ENCODE data around the gene CARD6. TPM values are rescaled to one million over a fixed set of nuclear protein-coding genes. Genes with fewer than 3 reads are reported as not detected.
A peak's percentile ranks its signal among the peaks of the same experiment; 100 is the strongest.
"Not testable (repeated sequence)": the region's sequence is repeated elsewhere in the genome, so short reads cannot be mapped to it uniquely, and the experiment has no call there.

The CARD6 gene
- total RNA-seq, 2 experiments from 2014 or later = 1.9 to 2.3 TPM

DNA sequence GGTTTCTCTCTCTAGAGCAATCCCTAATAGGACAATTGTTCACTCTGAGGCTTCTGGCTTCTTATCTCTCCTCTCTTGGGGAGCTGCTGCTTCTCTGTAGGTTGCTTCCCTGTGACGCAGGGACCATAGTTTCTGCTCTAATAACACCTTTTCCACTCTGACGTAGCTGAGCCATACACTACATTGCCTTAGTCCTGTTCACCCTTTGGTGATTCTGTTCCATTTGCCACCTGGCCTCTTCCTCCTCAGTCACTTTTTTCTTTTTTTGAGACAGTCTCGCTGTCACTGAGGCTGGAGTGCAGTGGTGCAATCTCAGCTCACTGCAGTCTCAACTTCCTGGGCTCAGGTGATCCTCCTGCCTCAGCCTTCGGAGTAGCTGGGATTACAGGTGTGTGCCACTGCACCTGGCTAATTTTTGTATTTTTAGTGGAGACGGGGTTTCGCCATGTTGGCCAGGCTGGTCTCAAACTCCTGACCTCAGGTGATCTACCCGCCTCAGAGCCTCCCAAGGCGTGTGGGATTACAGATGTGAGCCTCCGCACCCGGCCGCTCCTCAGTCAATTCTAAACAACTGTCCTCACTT, 15.6 kb upstream of the CARD6 start:
- DNase-seq, H3K4me3 Mint-ChIP-seq, H3K9me3 Mint-ChIP-seq, H3K27me3 Mint-ChIP-seq: not testable (repeated sequence)
- peaks cover 35% of the 10 kb centered on the region for H3K4me1 Mint-ChIP-seq
- H3K36me3 Mint-ChIP-seq = peaks cover 41% of the 10 kb centered on the region
- H3K27ac Mint-ChIP-seq = peak overlapping the region; percentile 43

DNA sequence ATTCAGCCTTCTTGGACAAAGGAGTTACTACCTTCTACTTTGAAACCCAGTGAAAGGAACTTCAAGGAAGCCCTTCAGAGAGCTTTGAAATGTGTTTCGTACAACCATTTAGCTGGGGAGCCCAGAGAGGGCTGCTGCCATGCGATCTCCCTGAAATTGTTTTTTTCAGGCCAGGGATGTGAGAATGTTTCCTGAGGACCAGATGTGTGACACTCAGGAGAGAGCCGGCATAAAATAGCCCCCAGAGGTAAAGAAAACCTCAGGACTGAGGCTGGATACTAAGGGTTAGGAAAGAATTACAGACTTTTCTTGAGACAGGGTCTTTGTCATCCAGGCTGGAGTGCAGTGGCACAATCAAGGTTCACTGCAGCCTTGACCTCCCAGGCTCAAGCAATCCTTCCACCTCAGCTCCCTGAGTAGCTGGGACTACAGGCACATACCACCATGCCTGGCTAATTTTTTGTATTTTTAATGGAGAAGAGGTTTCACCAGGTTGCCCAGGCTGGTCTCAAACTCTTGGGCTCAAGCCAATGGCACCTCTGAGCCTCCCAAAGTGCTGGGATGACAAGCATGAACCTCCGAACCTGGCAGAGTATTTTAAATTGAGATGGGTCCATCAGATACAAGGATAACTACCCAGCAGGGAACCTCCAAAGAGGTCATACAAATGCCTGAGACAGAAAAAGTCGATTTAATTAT, 14.5 kb upstream of the CARD6 start:
- Mint-ChIP-seq H3K36me3 (peaks cover 52% of the 10 kb centered on the region), H3K27ac (peak overlapping the region; percentile 29), H3K27me3 (peaks cover 4% of the 10 kb centered on the region), H3K4me3 (no peak overlapping the region), H3K4me1 (peaks cover 46% of the 10 kb centered on the region), H3K9me3 (no peaks in the 10 kb centered on the region)
- no peak for DNase-seq

- Mint-ChIP-seq H3K36me3 (peaks cover 59% of the 10 kb centered on the region), H3K9me3 (no peaks in the 10 kb centered on the region), H3K4me1 (peaks cover 53% of the 10 kb centered on the region), H3K27me3 (peaks cover 4% of the 10 kb centered on the region), H3K27ac (peak overlapping the region; percentile 100), H3K4me3 (peak overlapping the region; percentile 42)
- DNase-seq = no peak
Observed at GRCh38 chr5:40827188-40827977, 13.8 kb upstream of the CARD6 start.

- Mint-ChIP-seq H3K36me3 (peaks cover 64% of the 10 kb centered on the region), H3K4me3 (no peak overlapping the region), H3K27me3 (peaks cover 4% of the 10 kb centered on the region), H3K27ac (peak overlapping the region; percentile 100), H3K9me3 (no peaks in the 10 kb centered on the region), H3K4me1 (peaks cover 58% of the 10 kb centered on the region)
- DNase-seq = no peak
Observed at GRCh38 chr5:40828021-40828631, 13.0 kb upstream of the CARD6 start.

DNA sequence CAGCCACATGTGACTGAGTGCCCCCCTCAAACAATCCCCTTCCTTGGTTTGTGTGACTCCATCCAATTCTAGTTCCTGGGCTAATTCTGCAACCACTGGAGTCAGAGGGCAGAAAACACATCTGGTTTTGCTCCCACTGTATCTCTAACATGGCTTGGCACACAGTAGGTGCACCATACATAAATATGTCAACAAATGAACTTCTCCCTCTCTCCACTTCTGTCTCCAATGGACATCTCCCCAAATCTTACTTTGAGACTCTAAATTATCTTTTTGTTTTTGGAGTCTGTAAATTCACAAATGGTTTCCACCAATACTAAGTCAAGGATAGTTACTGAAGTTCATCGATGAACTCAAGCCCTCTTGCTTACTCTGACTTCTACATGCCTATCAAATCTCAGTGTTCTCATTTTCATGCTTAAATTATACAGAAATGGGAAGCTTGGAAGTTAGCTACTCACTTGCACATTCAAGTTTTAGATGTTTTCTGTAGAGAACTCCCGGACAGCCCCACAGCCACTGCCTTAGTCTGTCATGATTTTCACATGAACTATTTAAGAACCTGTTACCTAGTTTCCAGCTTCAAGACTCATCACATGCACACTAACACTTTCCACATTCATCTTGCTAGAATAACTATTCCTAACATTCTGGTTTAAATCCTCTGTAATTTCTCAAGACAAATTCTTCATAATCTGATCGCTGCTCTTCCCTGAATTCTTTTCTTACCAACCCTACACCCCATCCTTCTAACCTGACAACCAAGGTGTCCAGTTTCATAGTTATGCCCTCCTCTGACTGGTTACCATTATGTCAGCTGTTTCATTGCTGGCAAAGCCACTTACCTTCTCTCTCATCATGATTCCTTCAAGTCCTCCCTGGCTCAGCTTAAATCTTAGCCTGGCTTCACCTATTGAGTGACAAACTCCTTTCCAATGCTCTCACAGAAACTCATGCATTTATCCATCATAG, 12.2 kb upstream of the CARD6 start:
- Mint-ChIP-seq H3K27ac (peak overlapping the region; percentile 100), H3K4me3 (peak overlapping the region; percentile 44), H3K4me1 (peaks cover 60% of the 10 kb centered on the region), H3K27me3 (peaks cover 4% of the 10 kb centered on the region), H3K9me3 (no peaks in the 10 kb centered on the region), H3K36me3 (peaks cover 73% of the 10 kb centered on the region)
- no peak for DNase-seq

GRCh38 chr5:40829748-40830533, 11.2 kb upstream of the CARD6 start:
- Mint-ChIP-seq H3K27ac (peak overlapping the region; percentile 100), H3K4me1 (peaks cover 60% of the 10 kb centered on the region), H3K4me3 (peak overlapping the region; percentile 42), H3K27me3 (peaks cover 5% of the 10 kb centered on the region), H3K36me3 (peaks cover 83% of the 10 kb centered on the region), H3K9me3 (no peaks in the 10 kb centered on the region)
- DNase-seq = no peak

- DNase-seq = no peak
- H3K4me3 Mint-ChIP-seq = peak overlapping the region; percentile 99
- peaks cover 8% of the 10 kb centered on the region for H3K27me3 Mint-ChIP-seq
- peak overlapping the region; percentile 100 for H3K27ac Mint-ChIP-seq
- H3K4me1 Mint-ChIP-seq = peaks cover 63% of the 10 kb centered on the region
- H3K9me3 Mint-ChIP-seq = no peaks in the 10 kb centered on the region
- peaks cover 91% of the 10 kb centered on the region for H3K36me3 Mint-ChIP-seq
Observed at GRCh38 chr5:40831346-40832210, 9.6 kb upstream of the CARD6 start.

DNA sequence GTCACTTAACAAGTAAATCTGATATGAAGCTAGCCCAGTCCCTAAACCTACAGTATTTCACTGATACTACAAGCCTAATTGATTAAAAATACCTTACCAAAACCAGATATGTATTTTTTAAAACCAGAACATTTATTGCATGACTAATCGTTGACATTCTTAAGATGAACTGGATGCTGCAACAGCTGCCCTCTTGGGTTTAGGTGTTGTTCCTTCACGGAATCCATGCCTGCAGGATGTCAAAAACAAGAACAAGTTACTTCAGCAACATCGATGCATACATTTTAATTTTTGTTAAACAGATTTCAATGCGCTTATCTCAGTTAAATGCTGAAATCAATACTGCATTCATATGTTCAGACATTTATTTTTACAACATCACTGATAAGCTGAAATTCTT, 8.8 kb upstream of the CARD6 start:
- H3K27me3 Mint-ChIP-seq = peaks cover 8% of the 10 kb centered on the region
- no peak for DNase-seq
- peak overlapping the region; percentile 99 for H3K4me3 Mint-ChIP-seq
- peaks cover 86% of the 10 kb centered on the region for H3K36me3 Mint-ChIP-seq
- peak overlapping the region; percentile 100 for H3K27ac Mint-ChIP-seq
- peaks cover 61% of the 10 kb centered on the region for H3K4me1 Mint-ChIP-seq
- no peaks in the 10 kb centered on the region for H3K9me3 Mint-ChIP-seq

GRCh38 chr5:40833712-40834229, 7.4 kb upstream of the CARD6 start:
- no peaks in the 10 kb centered on the region for H3K9me3 Mint-ChIP-seq
- H3K27me3 Mint-ChIP-seq = peaks cover 8% of the 10 kb centered on the region
- DNase-seq = no peak
- H3K36me3 Mint-ChIP-seq = peaks cover 71% of the 10 kb centered on the region
- peak overlapping the region; percentile 100 for H3K27ac Mint-ChIP-seq
- H3K4me1 Mint-ChIP-seq = peaks cover 49% of the 10 kb centered on the region
- peak overlapping the region; percentile 99 for H3K4me3 Mint-ChIP-seq

GRCh38 chr5:40834391-40834848, 6.7 kb upstream of the CARD6 start:
- Mint-ChIP-seq H3K27ac (peak overlapping the region; percentile 100), H3K36me3 (peaks cover 65% of the 10 kb centered on the region), H3K9me3 (no peaks in the 10 kb centered on the region), H3K4me3 (peak overlapping the region; percentile 99), H3K27me3 (peaks cover 5% of the 10 kb centered on the region), H3K4me1 (peaks cover 42% of the 10 kb centered on the region)
- no peak for DNase-seq

DNA sequence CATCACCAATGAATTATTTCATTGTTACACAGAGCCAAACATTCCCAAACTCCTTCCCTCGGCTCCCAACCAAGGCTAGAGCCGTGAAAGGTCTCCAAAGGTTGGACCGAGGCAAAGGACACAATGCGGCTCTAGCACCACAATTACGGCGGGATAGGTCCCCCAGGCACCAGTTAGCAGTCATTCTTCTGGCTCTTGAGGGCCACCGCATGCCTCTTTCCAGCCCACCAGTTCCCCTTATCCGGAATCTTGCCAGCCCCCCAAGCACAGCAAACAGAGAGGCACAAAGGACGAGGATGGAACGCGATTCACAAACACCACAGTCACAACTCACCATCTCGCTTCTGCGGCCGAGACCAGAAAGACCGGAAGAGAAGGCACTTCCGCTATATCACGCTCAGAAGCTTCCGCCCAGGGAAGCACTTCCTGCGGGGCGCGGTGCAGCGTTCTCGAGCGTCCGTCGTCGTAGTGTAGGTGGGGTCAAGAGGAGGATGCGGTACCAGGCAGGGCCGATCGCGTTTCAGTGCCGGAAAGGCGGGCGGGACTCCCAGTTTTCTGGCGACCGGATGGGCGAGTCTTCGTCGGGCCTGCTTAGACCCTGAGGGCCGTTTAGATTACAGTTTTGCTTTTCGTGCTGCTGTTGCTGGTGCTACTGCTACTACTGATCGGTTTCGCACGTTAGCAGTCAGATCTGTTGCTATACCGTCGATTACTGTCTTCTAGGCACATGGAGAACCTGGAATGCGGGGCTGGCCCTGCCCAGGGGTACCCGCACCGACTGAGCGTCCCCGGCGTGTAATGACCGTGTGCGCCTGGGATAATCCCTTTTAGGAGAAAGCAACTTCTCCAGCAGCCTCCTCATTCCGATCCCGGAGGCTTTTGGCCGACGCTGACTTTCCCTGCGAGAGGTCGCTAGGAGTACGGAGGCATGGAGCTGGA, 6.0 kb upstream of the CARD6 start, which contains the start of gene RPL37:
RPL37 (minus strand) TSS at position 374 of the 939 bp plus-strand sequence; CDS start at position 337, 37 bp downstream.
- Mint-ChIP-seq H3K4me3 (peak within 1 kb of the TSS; percentile 99), H3K27ac (peak within 1 kb of the TSS; percentile 100), H3K27me3 (peaks cover 4% of the 10 kb centered on the region), H3K4me1 (peaks cover 37% of the 10 kb centered on the region), H3K36me3 (peaks cover 59% of the 10 kb centered on the region), H3K9me3 (no peaks in the 10 kb centered on the region)
- peak; percentile 92 for DNase-seq

GRCh38 chr5:40838086-40838485, 3.1 kb upstream of the CARD6 start:
- no peak for DNase-seq
- H3K4me3 Mint-ChIP-seq = no peak overlapping the region
- H3K9me3 Mint-ChIP-seq = no peaks in the 10 kb centered on the region
- no peak overlapping the region for H3K27ac Mint-ChIP-seq
- peaks cover 29% of the 10 kb centered on the region for H3K36me3 Mint-ChIP-seq
- peaks cover 21% of the 10 kb centered on the region for H3K4me1 Mint-ChIP-seq
- H3K27me3 Mint-ChIP-seq = peaks cover 21% of the 10 kb centered on the region
